GM23338 (cell line): Measurements from ENCODE around the gene SPECC1. TPM values are rescaled to one million over a fixed set of nuclear protein-coding genes. Genes with fewer than 3 reads are reported as not detected.

ENCODE experiments used
- ATAC-seq: fragments of 200-7000 bp; cut with Tn5 transposase; 3 replicates; pipeline ENCODE4 v1.9.1; 2020
- DNase-seq: peaks from one replicate; pipeline ENCODE4 v3.0.0-alpha.2; 2015; ENCODE audit warnings: low spot score
- H2AFZ ChIP-seq: fragments of 200-600 bp; sonication (generic); 2 replicates; pipeline ENCODE4 v1.8.0; 2016; ENCODE audit warnings: antibody characterized with exemption, mild to moderate bottlenecking, moderate library complexity
- H3F3A ChIP-seq: fragments of 200-600 bp; sonication (generic); replicated peaks from 2 replicates; pipeline ENCODE4 v1.8.0; 2017; ENCODE audit warnings: antibody characterized with exemption, mixed run types, low read depth
- H3K27ac ChIP-seq: fragments of 200-600 bp; sonication (generic); 2 replicates; pipeline ENCODE4 v1.6.1; 2016; ENCODE audit warnings: low read depth
- H3K27me3 ChIP-seq: fragments of 200-600 bp; sonication (generic); 2 replicates; pipeline ENCODE4 v1.8.0; 2016; ENCODE audit warnings: mild to moderate bottlenecking, mixed run types, moderate library complexity; ENCODE audit not compliant: insufficient read depth
- H3K36me3 ChIP-seq: fragments of 200-600 bp; sonication (generic); 2 replicates; pipeline ENCODE4 v1.8.0; 2016; ENCODE audit warnings: mild to moderate bottlenecking; ENCODE audit not compliant: insufficient read depth
- H3K4me1 ChIP-seq: fragments of 200-600 bp; sonication (generic); 2 replicates; pipeline ENCODE4 v1.8.0; 2016; ENCODE audit warnings: mild to moderate bottlenecking, moderate library complexity; ENCODE audit not compliant: insufficient read depth
- H3K4me2 ChIP-seq: fragments of 200-600 bp; sonication (generic); 2 replicates; pipeline ENCODE4 v1.7.1; 2017; ENCODE audit warnings: mixed run types
- H3K4me3 ChIP-seq: fragments of 200-600 bp; sonication (generic); 2 replicates; pipeline ENCODE4 v1.6.1; 2016; ENCODE audit warnings: mixed run types
- H3K79me2 ChIP-seq: fragments of 200-600 bp; sonication (generic); replicated peaks from 2 replicates; pipeline ENCODE4 v1.8.0; 2017; ENCODE audit warnings: mild to moderate bottlenecking; ENCODE audit not compliant: insufficient read depth
- H3K9me2 ChIP-seq: fragments of 200-600 bp; sonication (generic); 2 replicates; pipeline ENCODE4 v1.8.0; 2017; ENCODE audit not compliant: insufficient read depth
- H4K20me1 ChIP-seq: fragments of 200-600 bp; sonication (generic); replicated peaks from 2 replicates; pipeline ENCODE4 v1.8.0; 2017; ENCODE audit warnings: mild to moderate bottlenecking; ENCODE audit not compliant: insufficient read depth
- H3K27ac Mint-ChIP-seq: 2 replicates; pipeline ENCODE4 v1.8.0; 2020; ENCODE audit warnings: inconsistent platforms, mild to moderate bottlenecking, moderate library complexity, mixed read lengths
- H3K27me3 Mint-ChIP-seq: 3 replicates; pipeline ENCODE4 v1.8.0; 2022; ENCODE audit warnings: low read depth, mild to moderate bottlenecking, moderate library complexity, mixed read lengths, inconsistent platforms; ENCODE audit not compliant: insufficient read depth, poor library complexity
- H3K36me3 Mint-ChIP-seq: 3 replicates; pipeline ENCODE4 v1.8.0; 2021; ENCODE audit warnings: low read depth, mild to moderate bottlenecking, inconsistent platforms, moderate library complexity, mixed read lengths
- H3K4me1 Mint-ChIP-seq: 3 replicates; pipeline ENCODE4 v1.8.0; 2020; ENCODE audit warnings: mild to moderate bottlenecking, inconsistent platforms, mixed read lengths
- H3K4me3 Mint-ChIP-seq: 3 replicates; pipeline ENCODE4 v1.8.0; 2021; ENCODE audit warnings: moderate library complexity, mild to moderate bottlenecking, inconsistent platforms, mixed read lengths
- H3K9me3 Mint-ChIP-seq: 3 replicates; pipeline ENCODE4 v1.8.0; 2020; ENCODE audit warnings: moderate library complexity, mild to moderate bottlenecking, inconsistent platforms, mixed read lengths
- CREB1 ChIP-seq: fragments of 250-450 bp; sonication (Bioruptor Pico); IDR thresholded peaks from 2 replicates; pipeline ENCODE4 v1.5.0; 2020; ENCODE audit warnings: low read depth, mild to moderate bottlenecking, moderate library complexity
- EZH2 ChIP-seq: fragments of 200-600 bp; sonication (generic); IDR thresholded peaks from one replicate; pipeline ENCODE4 v1.8.0; 2017; ENCODE audit warnings: antibody characterized with exemption, mild to moderate bottlenecking, low read depth; ENCODE audit not compliant: unreplicated experiment
- EZH2phosphoT487 ChIP-seq: fragments of 200-600 bp; sonication (generic); IDR thresholded peaks from one replicate; pipeline ENCODE4 v1.8.1; 2018; ENCODE audit warnings: antibody characterized with exemption; ENCODE audit not compliant: unreplicated experiment
- JUNB ChIP-seq: IDR thresholded peaks from one replicate; pipeline ENCODE4 v1.6.1; 2016; ENCODE audit warnings: antibody characterized with exemption; ENCODE audit not compliant: unreplicated experiment
- NANOG ChIP-seq: IDR thresholded peaks from 2 replicates; pipeline ENCODE4 v1.6.1; 2016; ENCODE audit warnings: antibody characterized with exemption, borderline replicate concordance
- POLR2AphosphoS5 ChIP-seq: IDR thresholded peaks from 2 replicates; pipeline ENCODE4 v1.6.1; 2016; ENCODE audit warnings: antibody characterized with exemption, low read depth
- STAT1 ChIP-seq: IDR thresholded peaks from one replicate; pipeline ENCODE4 v1.6.1; 2016; ENCODE audit warnings: antibody characterized with exemption; ENCODE audit not compliant: unreplicated experiment
- ZNF114 ChIP-seq: fragments of 250-450 bp; sonication (Bioruptor Pico); IDR thresholded peaks from 2 replicates; pipeline ENCODE4 v1.5.0; 2020; ENCODE audit warnings: mild to moderate bottlenecking, moderate library complexity
- ZNF331 ChIP-seq: fragments of 250-450 bp; sonication (Bioruptor Pico); IDR thresholded peaks from 2 replicates; pipeline ENCODE4 v1.5.0; 2020; ENCODE audit warnings: low read depth, mild to moderate bottlenecking, moderate library complexity
- polyA plus RNA-seq: library from polyadenylated mRNA; unstranded; fragments of >200 nt; fragmentation: Nextera tagmentation; extraction: Ambion mirVana; gene quantifications from 2 replicates; pipeline ENCODE4 v1.2.1, GENCODE V29; 2016
- total RNA-seq: library from RNA; depleted of rRNA; stranded (reverse); fragments of >200 nt; shearing (Covaris generic); gene quantifications from 2 replicates; pipeline ENCODE4 v1.2.3, GENCODE V29; 2014
- TF ChIP-seq, protein P1 (sequence below), 2 experiments: fragments of 200-600 bp in 1 of 2; sonication (generic) in 1 of 2; conservative IDR thresholded peaks; 2 replicates each; pipeline versions ENCODE4 v1.5.1 to v1.6.1; 2016 to 2017; ENCODE audit warnings: antibody characterized with exemption in 2 of 2, low read depth in 2 of 2, mild to moderate bottlenecking in 2 of 2, moderate library complexity in 1 of 2
- TF ChIP-seq, protein P2 (sequence below): IDR thresholded peaks from 2 replicates; pipeline ENCODE4 v1.6.1; 2016; ENCODE audit warnings: antibody characterized with exemption
- TF ChIP-seq, protein P3 (sequence below): fragments of 250-450 bp; sonication (Bioruptor Pico); IDR thresholded peaks from 2 replicates; pipeline ENCODE4 v1.5.0; 2020; ENCODE audit warnings: mild to moderate bottlenecking, moderate library complexity

SPECC1 gene
- total and polyA plus RNA-seq, 2 experiments from 2014 or later = 42.6 to 101 TPM

DNA sequence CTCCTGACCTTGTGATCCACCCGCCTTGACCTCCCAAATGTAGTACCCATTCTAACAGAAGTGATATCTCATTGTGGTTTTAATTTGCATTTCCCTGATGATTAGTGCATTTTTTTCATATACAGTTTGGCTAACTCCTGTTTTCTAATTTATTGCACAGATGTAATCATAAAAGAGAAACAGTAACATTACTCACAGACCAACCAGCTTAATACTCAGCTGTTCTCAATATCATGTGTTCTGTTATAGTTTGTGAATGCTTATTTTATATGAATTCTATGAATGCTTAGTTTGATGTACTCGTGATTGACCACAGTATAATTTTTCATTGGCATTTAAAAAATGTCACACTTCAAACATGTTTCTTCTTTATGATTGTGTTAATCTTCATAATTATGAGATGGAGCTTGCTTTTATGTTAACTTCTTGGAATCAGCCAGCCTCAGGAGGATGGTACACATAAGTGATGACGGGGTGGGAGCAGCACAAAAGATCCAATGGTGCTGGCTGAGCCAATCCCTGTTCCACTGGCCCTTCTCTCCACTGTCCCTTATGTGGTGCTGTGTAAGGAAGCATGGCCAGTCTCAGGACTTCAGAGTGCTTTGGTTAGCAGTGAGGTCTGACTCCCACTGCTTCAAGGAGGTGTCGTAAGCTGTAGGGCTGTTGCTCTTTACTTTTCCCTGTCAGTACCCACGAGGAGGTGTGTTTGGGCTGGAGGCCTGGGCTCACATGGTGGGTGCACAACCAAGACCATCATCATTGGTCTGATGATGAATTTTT, 191.0 kb downstream of the SPECC1 start (continued):
- TF ChIP-seq, protein P1, sequence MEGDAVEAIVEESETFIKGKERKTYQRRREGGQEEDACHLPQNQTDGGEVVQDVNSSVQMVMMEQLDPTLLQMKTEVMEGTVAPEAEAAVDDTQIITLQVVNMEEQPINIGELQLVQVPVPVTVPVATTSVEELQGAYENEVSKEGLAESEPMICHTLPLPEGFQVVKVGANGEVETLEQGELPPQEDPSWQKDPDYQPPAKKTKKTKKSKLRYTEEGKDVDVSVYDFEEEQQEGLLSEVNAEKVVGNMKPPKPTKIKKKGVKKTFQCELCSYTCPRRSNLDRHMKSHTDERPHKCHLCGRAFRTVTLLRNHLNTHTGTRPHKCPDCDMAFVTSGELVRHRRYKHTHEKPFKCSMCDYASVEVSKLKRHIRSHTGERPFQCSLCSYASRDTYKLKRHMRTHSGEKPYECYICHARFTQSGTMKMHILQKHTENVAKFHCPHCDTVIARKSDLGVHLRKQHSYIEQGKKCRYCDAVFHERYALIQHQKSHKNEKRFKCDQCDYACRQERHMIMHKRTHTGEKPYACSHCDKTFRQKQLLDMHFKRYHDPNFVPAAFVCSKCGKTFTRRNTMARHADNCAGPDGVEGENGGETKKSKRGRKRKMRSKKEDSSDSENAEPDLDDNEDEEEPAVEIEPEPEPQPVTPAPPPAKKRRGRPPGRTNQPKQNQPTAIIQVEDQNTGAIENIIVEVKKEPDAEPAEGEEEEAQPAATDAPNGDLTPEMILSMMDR (conservative IDR thresholded peaks at IDR 0.05; ENCODE audit: low read depth in 2 of 2) = no peak
- no peak for TF ChIP-seq EZH2phosphoT487

DNA sequence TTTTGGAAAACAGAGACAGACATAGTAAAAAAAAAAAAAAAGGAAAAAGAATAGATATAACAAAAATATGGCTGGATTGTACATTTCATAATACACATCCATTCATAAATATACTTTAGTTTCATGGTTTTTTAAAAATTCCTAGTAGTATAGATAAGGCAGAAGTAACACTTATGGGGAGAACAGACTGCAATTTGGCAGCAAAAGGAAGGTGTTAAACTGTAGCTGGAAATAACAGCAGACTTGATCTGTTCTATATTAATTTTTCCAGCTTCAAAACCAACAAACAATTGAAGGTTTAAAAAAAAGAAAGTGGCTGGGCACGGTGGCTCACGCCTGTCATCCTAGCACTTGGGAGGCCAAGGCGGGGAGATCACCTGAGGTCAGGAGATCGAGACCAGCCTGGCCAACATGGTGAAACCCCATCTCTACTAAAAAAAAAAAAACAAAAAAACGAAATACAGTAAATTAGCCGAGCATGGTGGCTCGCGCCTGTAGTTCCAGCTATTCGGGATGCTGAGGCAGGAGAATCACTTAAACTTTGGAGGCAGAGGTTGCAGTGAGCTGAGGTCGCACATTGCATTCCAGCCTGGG, 191.8 kb downstream of the SPECC1 start:
- no peaks in the 10 kb centered on the region for H3K27me3 ChIP-seq
- peaks cover 6% of the 10 kb centered on the region for H3K27me3 Mint-ChIP-seq
- H3K36me3 Mint-ChIP-seq = peaks cover 55% of the 10 kb centered on the region
- peaks cover 62% of the 10 kb centered on the region for H3K79me2 ChIP-seq
- H3K9me3 Mint-ChIP-seq = peaks cover 36% of the 10 kb centered on the region
- DNase-seq = no peak
- H2AFZ ChIP-seq = no peak overlapping the region
- peak overlapping the region; percentile 90 for H3K27ac Mint-ChIP-seq
- no peaks in the 10 kb centered on the region for H3F3A ChIP-seq
- H3K4me1 Mint-ChIP-seq = peaks cover 55% of the 10 kb centered on the region
- no peak overlapping the region for H3K4me3 ChIP-seq
- H3K4me2 ChIP-seq = peak overlapping the region; percentile 59; the same call in 1 of the 2 replicates
- H3K4me3 Mint-ChIP-seq = no peak overlapping the region
- peaks cover 8% of the 10 kb centered on the region for H3K36me3 ChIP-seq
- H3K27ac ChIP-seq = peak overlapping the region; percentile 33; the same call in 1 of the 2 replicates
- no peaks in the 10 kb centered on the region for H3K9me2 ChIP-seq
- TF ChIP-seq NANOG (no peak), JUNB (no peak), POLR2AphosphoS5 (no peak), STAT1 (no peak), EZH2phosphoT487 (no peak), ZNF331 (CRISPR knock-in tag) (no peak), CREB1 (CRISPR knock-in tag) (no peak), EZH2 (no peak), ZNF114 (CRISPR knock-in tag) (no peak)
- TF ChIP-seq, protein P2, sequence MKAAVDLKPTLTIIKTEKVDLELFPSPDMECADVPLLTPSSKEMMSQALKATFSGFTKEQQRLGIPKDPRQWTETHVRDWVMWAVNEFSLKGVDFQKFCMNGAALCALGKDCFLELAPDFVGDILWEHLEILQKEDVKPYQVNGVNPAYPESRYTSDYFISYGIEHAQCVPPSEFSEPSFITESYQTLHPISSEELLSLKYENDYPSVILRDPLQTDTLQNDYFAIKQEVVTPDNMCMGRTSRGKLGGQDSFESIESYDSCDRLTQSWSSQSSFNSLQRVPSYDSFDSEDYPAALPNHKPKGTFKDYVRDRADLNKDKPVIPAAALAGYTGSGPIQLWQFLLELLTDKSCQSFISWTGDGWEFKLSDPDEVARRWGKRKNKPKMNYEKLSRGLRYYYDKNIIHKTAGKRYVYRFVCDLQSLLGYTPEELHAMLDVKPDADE = no peak
- TF ChIP-seq, protein P3, sequence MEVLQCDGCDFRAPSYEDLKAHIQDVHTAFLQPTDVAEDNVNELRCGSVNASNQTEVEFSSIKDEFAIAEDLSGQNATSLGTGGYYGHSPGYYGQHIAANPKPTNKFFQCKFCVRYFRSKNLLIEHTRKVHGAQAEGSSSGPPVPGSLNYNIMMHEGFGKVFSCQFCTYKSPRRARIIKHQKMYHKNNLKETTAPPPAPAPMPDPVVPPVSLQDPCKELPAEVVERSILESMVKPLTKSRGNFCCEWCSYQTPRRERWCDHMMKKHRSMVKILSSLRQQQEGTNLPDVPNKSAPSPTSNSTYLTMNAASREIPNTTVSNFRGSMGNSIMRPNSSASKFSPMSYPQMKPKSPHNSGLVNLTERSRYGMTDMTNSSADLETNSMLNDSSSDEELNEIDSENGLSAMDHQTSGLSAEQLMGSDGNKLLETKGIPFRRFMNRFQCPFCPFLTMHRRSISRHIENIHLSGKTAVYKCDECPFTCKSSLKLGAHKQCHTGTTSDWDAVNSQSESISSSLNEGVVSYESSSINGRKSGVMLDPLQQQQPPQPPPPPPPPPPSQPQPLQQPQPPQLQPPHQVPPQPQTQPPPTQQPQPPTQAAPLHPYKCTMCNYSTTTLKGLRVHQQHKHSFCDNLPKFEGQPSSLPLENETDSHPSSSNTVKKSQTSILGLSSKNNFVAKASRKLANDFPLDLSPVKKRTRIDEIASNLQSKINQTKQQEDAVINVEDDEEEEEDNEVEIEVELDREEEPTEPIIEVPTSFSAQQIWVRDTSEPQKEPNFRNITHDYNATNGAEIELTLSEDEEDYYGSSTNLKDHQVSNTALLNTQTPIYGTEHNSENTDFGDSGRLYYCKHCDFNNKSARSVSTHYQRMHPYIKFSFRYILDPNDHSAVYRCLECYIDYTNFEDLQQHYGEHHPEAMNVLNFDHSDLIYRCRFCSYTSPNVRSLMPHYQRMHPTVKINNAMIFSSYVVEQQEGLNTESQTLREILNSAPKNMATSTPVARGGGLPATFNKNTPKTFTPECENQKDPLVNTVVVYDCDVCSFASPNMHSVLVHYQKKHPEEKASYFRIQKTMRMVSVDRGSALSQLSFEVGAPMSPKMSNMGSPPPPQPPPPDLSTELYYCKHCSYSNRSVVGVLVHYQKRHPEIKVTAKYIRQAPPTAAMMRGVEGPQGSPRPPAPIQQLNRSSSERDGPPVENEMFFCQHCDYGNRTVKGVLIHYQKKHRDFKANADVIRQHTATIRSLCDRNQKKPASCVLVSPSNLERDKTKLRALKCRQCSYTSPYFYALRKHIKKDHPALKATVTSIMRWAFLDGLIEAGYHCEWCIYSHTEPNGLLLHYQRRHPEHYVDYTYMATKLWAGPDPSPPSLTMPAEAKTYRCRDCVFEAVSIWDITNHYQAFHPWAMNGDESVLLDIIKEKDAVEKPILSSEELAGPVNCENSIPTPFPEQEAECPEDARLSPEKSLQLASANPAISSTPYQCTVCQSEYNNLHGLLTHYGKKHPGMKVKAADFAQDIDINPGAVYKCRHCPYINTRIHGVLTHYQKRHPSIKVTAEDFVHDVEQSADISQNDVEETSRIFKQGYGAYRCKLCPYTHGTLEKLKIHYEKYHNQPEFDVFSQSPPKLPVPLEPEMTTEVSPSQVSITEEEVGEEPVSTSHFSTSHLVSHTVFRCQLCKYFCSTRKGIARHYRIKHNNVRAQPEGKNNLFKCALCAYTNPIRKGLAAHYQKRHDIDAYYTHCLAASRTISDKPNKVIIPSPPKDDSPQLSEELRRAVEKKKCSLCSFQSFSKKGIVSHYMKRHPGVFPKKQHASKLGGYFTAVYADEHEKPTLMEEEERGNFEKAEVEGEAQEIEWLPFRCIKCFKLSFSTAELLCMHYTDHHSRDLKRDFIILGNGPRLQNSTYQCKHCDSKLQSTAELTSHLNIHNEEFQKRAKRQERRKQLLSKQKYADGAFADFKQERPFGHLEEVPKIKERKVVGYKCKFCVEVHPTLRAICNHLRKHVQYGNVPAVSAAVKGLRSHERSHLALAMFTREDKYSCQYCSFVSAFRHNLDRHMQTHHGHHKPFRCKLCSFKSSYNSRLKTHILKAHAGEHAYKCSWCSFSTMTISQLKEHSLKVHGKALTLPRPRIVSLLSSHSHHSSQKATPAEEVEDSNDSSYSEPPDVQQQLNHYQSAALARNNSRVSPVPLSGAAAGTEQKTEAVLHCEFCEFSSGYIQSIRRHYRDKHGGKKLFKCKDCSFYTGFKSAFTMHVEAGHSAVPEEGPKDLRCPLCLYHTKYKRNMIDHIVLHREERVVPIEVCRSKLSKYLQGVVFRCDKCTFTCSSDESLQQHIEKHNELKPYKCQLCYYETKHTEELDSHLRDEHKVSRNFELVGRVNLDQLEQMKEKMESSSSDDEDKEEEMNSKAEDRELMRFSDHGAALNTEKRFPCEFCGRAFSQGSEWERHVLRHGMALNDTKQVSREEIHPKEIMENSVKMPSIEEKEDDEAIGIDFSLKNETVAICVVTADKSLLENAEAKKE (CRISPR knock-in tag) = no peak
- TF ChIP-seq, protein P1 (conservative IDR thresholded peaks at IDR 0.05; ENCODE audit: low read depth in 2 of 2) = no peak
- no peaks in the 10 kb centered on the region for H4K20me1 ChIP-seq
- H3K4me1 ChIP-seq = peaks cover 49% of the 10 kb centered on the region
- ATAC-seq = no peak
